ENCODE data around the gene NAA38. TPM values are rescaled to one million over a fixed set of nuclear protein-coding genes. Genes with fewer than 3 reads are reported as not detected.

Gene NAA38
- total RNA-seq, 1 experiment from 2014 or later, result 103 TPM

- Histone ChIP-seq H3K9me2 (ENCODE audit: insufficient read depth) (no peaks in the 10 kb centered on the region), H2AFZ (ENCODE audit: low read depth, low read length, poor library complexity, severe bottlenecking) (no peak overlapping the region), H3K9ac (ENCODE audit: low read length) (no peak overlapping the region), H4K20me1 (ENCODE audit: insufficient read depth) (no peaks in the 10 kb centered on the region), H3K36me3 (ENCODE audit: control insufficient read depth in 1 of 2, insufficient read depth in 2 of 2, low read length in 2 of 2) (no peaks in the 10 kb centered on the region), H3K4me1 (ENCODE audit: control insufficient read depth in 1 of 2, insufficient read depth in 2 of 2, low read length in 2 of 2) (no peaks in the 10 kb centered on the region), H3K4me2 (ENCODE audit: low read length) (no peak overlapping the region), H3K79me2 (ENCODE audit: insufficient read depth, low read length) (no peaks in the 10 kb centered on the region), H3K9me3 (ENCODE audit: control insufficient read depth in 1 of 2, insufficient read depth in 1 of 2, low read depth in 1 of 2, low read length in 2 of 2) (no peaks in the 10 kb centered on the region), H3K4me3 (replicated peaks in 1 of 2; ENCODE audit: low read depth in 1 of 2, low read length in 2 of 2) (no peak overlapping the region), H3K27me3 (ENCODE audit: insufficient read depth, low read length) (no peaks in the 10 kb centered on the region), H3K27ac (ENCODE audit: low read depth, low read length) (no peak overlapping the region)
- intact Hi-C loops (cut with micrococcal nuclease), result no loop called here
- POLR2A ChIA-PET, result no interaction called here
- RAD21 ChIA-PET (ENCODE audit: low non-redundant PET in 1 of 2, low total read pairs in 2 of 2, uncharacterized antibody in 2 of 2, unreplicated experiment in 2 of 2), result no interaction called here
- no peak for TF ChIP-seq EZH2phosphoT487 (IDR thresholded peaks at IDR 0.05; ENCODE audit: borderline replicate concordance)
- no peak for TF ChIP-seq MAX (IDR thresholded peaks at IDR 0.05)
- TF ChIP-seq POLR2A (IDR thresholded peaks at IDR 0.05; ENCODE audit: borderline replicate concordance, extremely low read depth, insufficient read depth, insufficient read length), result no peak
- TF ChIP-seq, protein P1, sequence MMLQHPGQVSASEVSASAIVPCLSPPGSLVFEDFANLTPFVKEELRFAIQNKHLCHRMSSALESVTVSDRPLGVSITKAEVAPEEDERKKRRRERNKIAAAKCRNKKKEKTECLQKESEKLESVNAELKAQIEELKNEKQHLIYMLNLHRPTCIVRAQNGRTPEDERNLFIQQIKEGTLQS (IDR thresholded peaks at IDR 0.05), result no peak
- no peak for TF ChIP-seq CBX3 (IDR thresholded peaks at IDR 0.05; ENCODE audit: low read depth)
- no peak for TF ChIP-seq RAD21 (IDR thresholded peaks at IDR 0.05; ENCODE audit: low read depth)
- TF ChIP-seq, protein P2, sequence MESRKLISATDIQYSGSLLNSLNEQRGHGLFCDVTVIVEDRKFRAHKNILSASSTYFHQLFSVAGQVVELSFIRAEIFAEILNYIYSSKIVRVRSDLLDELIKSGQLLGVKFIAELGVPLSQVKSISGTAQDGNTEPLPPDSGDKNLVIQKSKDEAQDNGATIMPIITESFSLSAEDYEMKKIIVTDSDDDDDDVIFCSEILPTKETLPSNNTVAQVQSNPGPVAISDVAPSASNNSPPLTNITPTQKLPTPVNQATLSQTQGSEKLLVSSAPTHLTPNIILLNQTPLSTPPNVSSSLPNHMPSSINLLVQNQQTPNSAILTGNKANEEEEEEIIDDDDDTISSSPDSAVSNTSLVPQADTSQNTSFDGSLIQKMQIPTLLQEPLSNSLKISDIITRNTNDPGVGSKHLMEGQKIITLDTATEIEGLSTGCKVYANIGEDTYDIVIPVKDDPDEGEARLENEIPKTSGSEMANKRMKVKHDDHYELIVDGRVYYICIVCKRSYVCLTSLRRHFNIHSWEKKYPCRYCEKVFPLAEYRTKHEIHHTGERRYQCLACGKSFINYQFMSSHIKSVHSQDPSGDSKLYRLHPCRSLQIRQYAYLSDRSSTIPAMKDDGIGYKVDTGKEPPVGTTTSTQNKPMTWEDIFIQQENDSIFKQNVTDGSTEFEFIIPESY (IDR thresholded peaks at IDR 0.05; ENCODE audit: extremely low read depth, insufficient replicate concordance, low read length), result no peak
- TF ChIP-seq FOSL1 (IDR thresholded peaks at IDR 0.05; ENCODE audit: low read depth), result no peak
- TF ChIP-seq SIN3A (IDR thresholded peaks at IDR 0.05; ENCODE audit: low read depth), result no peak
- TF ChIP-seq EGR1 (IDR thresholded peaks at IDR 0.05; ENCODE audit: low read depth), result no peak
- TF ChIP-seq ELF1 (IDR thresholded peaks at IDR 0.05; ENCODE audit: borderline replicate concordance, low read depth), result no peak
- TF ChIP-seq JUND (IDR thresholded peaks at IDR 0.05), result no peak
- TF ChIP-seq ZNF274 (IDR thresholded peaks at IDR 0.05; ENCODE audit: low read depth, low read length), result no peak
- no peak for TF ChIP-seq EZH2 (IDR thresholded peaks at IDR 0.05)
- no peak for TF ChIP-seq SRF (IDR thresholded peaks at IDR 0.05; ENCODE audit: low read depth)
- TF ChIP-seq POLR2AphosphoS5 (IDR thresholded peaks at IDR 0.05; ENCODE audit: low read depth, low read length), result no peak
- BruUV-seq (replicated peaks), result no TSS peak
- no peak for ATAC-seq
- CTCF ChIA-PET, result no interaction called here
- no peak for DNase-seq (ENCODE audit: low read depth, low spot score)
Measured at GRCh38 chr17:7873051-7873450, 15.7 kb upstream of the NAA38 start.

Data from HCT116 (cell line).